ENCODE data around the gene ZFP1. TPM values are rescaled to one million over a fixed set of nuclear protein-coding genes. Genes with fewer than 3 reads are reported as not detected.
A peak's percentile ranks its signal among the peaks of the same experiment; 100 is the strongest.

ZFP1 gene
- total and polyA plus RNA-seq, 10 donors, result 3.1 to 11.4 (median 8.5) TPM

- 93 to 99% (median 97%) methylated on average over 5 of the region's 5 CpGs for WGBS, 5 donors
- DNase-seq, result no peak
- Histone ChIP-seq H3K27me3 (replicated peaks in 1 of 7) (peaks cover 0 to 5% (median 0%) of the 10 kb centered on the region in 7 donors), H3K9me3 (no peaks in the 10 kb centered on the region), H3K4me3 (no peak overlapping the region), H3K4me1 (peaks cover 0 to 8% (median 0%) of the 10 kb centered on the region in 6 donors), H3K27ac (no peak overlapping the region), H3K36me3 (no peaks in the 10 kb centered on the region)
- intact Hi-C loops (cut with DNase I; ENCODE audit: low total_unique reads), result no loop called here
- no peak for TF ChIP-seq CTCF (IDR thresholded peaks at IDR 0.05 in 8 of 11, conservative IDR thresholded peaks at IDR 0.05 in 3 of 11)
- no peak for TF ChIP-seq POLR2AphosphoS5 (IDR thresholded peaks at IDR 0.05)
- no peak for TF ChIP-seq POLR2A (IDR thresholded peaks at IDR 0.05)
Observed at GRCh38 chr16:75139498-75139897, 8.8 kb upstream of the ZFP1 start.

- H3K27me3 ChIP-seq (replicated peaks in 1 of 7), result no peaks in the 10 kb centered on the region
- intact Hi-C loops (cut with DNase I; ENCODE audit: low total_unique reads), result no loop called here
- TF ChIP-seq POLR2AphosphoS5 (IDR thresholded peaks at IDR 0.05), result no peak
- no peak for TF ChIP-seq CTCF (IDR thresholded peaks at IDR 0.05 in 8 of 11, conservative IDR thresholded peaks at IDR 0.05 in 3 of 11)
- no peak for TF ChIP-seq POLR2A (IDR thresholded peaks at IDR 0.05)
- peaks cover 0 to 10% (median 5%) of the 10 kb centered on the region in 8 donors for H3K9me3 ChIP-seq
- no peak overlapping the region for H3K4me3 ChIP-seq
- peaks cover 0 to 7% (median 5%) of the 10 kb centered on the region in 6 donors for H3K4me1 ChIP-seq
- 65 to 85% (median 77%) methylated on average over 6 of the region's 6 CpGs for WGBS, 5 donors
- DNase-seq, result no peak
- no peaks in the 10 kb centered on the region for H3K36me3 ChIP-seq
- no peak overlapping the region for H3K27ac ChIP-seq
Observed at GRCh38 chr16:75143941-75144340, 4.4 kb upstream of the ZFP1 start.

GRCh38 chr16:75147968-75148310 is 385 bp upstream of the ZFP1 start:
- 59 to 66% (median 62%) methylated on average over 3 of the region's 3 CpGs for WGBS, 5 donors
- TF ChIP-seq POLR2A (IDR thresholded peaks at IDR 0.05) (no peak), CTCF (IDR thresholded peaks at IDR 0.05 in 8 of 11, conservative IDR thresholded peaks at IDR 0.05 in 3 of 11) (no peak), POLR2AphosphoS5 (IDR thresholded peaks at IDR 0.05) (no peak)
- Histone ChIP-seq H3K9me3 (peaks cover 6 to 34% (median 31%) of the 10 kb centered on the region in 8 donors), H3K4me1 (peaks cover 0 to 17% (median 12%) of the 10 kb centered on the region in 6 donors), H3K4me3 (peak overlapping the region in 7 of 8 donors; percentile 84 to 100 (median 97)), H3K36me3 (peaks cover 0 to 18% (median 0%) of the 10 kb centered on the region in 6 donors), H3K27me3 (replicated peaks in 1 of 7) (no peaks in the 10 kb centered on the region), H3K27ac (peak overlapping the region in 6 of 8 donors; percentile 92 to 98 (median 98))
- DNase-seq, result no peak
- intact Hi-C loops (cut with DNase I; ENCODE audit: low total_unique reads), result no loop called here

- Histone ChIP-seq H3K4me1 (peaks cover 0 to 17% (median 12%) of the 10 kb centered on the region in 6 donors), H3K27ac (no peak overlapping the region), H3K9me3 (peaks cover 6 to 39% (median 27%) of the 10 kb centered on the region in 8 donors), H3K27me3 (replicated peaks in 1 of 7) (no peaks in the 10 kb centered on the region), H3K36me3 (peaks cover 0 to 54% (median 17%) of the 10 kb centered on the region in 6 donors), H3K4me3 (no peak overlapping the region)
- intact Hi-C loops (cut with DNase I; ENCODE audit: low total_unique reads), result no loop called here
- no peak for TF ChIP-seq POLR2AphosphoS5 (IDR thresholded peaks at IDR 0.05)
- TF ChIP-seq POLR2A (IDR thresholded peaks at IDR 0.05), result no peak
- no peak for TF ChIP-seq CTCF (IDR thresholded peaks at IDR 0.05 in 8 of 11, conservative IDR thresholded peaks at IDR 0.05 in 3 of 11)
- DNase-seq, result no peak
- 47 to 76% (median 48%) methylated on average over 2 of the region's 2 CpGs for WGBS, 5 donors
Observed at GRCh38 chr16:75151798-75152197, 3.5 kb downstream of the ZFP1 start.
